ENCODE results near the gene CIROP.

The CIROP gene

DNA sequence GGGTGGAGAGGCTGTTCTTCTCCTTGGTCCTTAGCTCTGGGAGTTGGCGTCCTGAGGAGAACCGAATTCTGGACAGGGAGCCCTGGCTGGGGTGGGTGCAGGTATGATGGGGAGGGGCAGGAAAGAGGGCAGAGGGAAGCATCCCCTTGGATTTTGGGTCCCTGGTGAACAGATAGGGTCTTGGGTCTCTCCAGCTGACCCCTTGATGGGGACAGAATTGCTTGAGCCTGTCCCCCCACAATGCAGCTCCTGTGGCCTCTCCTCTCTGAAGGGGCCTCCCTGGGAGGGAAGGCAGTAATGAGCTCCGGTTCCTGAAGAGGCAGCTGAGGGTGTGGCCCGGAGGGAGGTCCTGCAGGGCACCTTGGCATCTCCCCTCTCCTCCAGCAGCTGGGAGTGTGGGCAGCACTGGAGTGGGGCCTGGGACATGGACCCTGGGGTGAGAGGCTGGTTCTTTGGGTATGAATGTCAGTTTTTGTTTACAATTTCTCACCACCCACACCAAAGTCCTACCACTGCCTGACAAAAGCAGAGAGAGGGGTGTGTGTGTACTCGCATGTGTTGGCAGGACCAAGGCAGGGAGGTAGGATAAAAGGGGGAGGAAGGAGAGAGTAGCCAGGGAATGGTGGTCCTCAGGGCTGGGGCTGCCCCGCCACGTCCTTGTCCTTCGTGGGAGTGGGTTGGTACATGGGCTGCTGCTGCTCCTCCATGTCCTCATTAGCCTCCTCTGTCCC is 21.9 kb upstream of the CIROP start:
- no peak for ATAC-seq
- no peak for TF ChIP-seq RARB (CRISPR knock-in tag; IDR thresholded peaks at IDR 0.05)

DNA sequence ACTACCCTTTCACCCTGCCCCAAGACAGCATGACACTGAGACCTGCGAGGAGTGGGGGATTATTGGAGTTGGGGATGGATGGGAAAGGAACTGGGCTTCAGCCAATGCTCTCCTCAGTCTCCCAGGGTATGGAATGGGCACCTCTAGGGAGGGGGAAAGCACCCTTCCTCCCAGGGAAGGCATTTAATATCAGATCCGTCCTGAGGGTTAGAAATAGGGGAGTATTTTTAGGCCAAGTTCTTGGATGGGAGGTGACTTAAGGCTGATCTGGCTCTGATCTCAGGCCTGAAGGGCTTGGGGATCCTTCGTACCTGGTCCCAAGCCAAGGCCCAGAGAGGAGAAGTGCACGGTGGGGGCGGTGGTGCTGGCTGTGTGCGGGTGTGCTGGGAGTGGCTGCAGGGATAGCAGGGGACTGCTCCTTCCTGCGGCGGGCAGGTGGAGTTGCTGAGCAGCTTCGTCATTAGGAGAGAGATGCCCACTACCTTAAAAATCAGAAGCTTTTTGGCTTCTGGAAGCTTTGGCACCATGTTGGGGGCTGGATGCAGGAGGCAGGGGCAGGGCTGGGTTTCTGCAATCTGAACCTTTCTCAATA is 21.2 kb upstream of the CIROP start:
- TF ChIP-seq OSR1 (CRISPR knock-in tag; IDR thresholded peaks at IDR 0.05) = no peak
- TF ChIP-seq, protein P1, sequence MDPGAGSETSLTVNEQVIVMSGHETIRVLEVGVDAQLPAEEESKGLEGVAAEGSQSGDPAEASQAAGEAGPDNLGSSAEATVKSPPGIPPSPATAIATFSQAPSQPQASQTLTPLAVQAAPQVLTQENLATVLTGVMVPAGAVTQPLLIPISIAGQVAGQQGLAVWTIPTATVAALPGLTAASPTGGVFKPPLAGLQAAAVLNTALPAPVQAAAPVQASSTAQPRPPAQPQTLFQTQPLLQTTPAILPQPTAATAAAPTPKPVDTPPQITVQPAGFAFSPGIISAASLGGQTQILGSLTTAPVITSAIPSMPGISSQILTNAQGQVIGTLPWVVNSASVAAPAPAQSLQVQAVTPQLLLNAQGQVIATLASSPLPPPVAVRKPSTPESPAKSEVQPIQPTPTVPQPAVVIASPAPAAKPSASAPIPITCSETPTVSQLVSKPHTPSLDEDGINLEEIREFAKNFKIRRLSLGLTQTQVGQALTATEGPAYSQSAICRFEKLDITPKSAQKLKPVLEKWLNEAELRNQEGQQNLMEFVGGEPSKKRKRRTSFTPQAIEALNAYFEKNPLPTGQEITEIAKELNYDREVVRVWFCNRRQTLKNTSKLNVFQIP (CRISPR knock-in tag; IDR thresholded peaks at IDR 0.05; ENCODE audit: borderline replicate concordance, low read depth) = no peak
- no peak for ATAC-seq

DNA sequence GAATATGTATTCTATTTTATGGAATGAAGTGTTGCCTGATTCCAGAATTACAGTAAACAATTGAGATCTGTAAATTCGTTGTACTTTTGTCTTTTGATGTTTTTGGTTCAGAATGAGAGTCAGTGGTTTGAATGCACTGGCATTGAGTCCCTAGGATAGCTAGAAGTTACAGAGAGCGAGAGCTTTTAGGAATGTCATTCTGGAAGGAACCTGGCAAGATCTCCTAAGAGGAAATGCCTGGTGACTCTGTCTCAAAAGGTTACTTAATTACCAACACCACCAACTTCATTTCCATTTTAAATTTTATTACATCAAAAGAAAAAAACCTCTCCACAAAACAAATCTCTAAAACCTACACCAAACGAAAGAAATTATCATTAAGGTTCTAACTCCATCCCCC is 20.2 kb upstream of the CIROP start:
- TF ChIP-seq, protein P2, sequence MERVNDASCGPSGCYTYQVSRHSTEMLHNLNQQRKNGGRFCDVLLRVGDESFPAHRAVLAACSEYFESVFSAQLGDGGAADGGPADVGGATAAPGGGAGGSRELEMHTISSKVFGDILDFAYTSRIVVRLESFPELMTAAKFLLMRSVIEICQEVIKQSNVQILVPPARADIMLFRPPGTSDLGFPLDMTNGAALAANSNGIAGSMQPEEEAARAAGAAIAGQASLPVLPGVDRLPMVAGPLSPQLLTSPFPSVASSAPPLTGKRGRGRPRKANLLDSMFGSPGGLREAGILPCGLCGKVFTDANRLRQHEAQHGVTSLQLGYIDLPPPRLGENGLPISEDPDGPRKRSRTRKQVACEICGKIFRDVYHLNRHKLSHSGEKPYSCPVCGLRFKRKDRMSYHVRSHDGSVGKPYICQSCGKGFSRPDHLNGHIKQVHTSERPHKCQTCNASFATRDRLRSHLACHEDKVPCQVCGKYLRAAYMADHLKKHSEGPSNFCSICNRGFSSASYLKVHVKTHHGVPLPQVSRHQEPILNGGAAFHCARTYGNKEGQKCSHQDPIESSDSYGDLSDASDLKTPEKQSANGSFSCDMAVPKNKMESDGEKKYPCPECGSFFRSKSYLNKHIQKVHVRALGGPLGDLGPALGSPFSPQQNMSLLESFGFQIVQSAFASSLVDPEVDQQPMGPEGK (CRISPR knock-in tag; IDR thresholded peaks at IDR 0.05; ENCODE audit: borderline replicate concordance) = no peak
- TF ChIP-seq GLIS3 (CRISPR knock-in tag; IDR thresholded peaks at IDR 0.05) (no peak), ESRRG (CRISPR knock-in tag; IDR thresholded peaks at IDR 0.05) (no peak), ISL1 (CRISPR knock-in tag; IDR thresholded peaks at IDR 0.05) (no peak), ZNF565 (CRISPR knock-in tag; conservative IDR thresholded peaks at IDR 0.05; ENCODE audit: low read depth) (no peak), ZC3H10 (CRISPR knock-in tag; IDR thresholded peaks at IDR 0.05) (no peak), ZFP3 (CRISPR knock-in tag; IDR thresholded peaks at IDR 0.05) (no peak), RARB (CRISPR knock-in tag; IDR thresholded peaks at IDR 0.05) (no peak), ZNF8 (CRISPR knock-in tag; IDR thresholded peaks at IDR 0.05) (no peak)
- TF ChIP-seq, protein P3, sequence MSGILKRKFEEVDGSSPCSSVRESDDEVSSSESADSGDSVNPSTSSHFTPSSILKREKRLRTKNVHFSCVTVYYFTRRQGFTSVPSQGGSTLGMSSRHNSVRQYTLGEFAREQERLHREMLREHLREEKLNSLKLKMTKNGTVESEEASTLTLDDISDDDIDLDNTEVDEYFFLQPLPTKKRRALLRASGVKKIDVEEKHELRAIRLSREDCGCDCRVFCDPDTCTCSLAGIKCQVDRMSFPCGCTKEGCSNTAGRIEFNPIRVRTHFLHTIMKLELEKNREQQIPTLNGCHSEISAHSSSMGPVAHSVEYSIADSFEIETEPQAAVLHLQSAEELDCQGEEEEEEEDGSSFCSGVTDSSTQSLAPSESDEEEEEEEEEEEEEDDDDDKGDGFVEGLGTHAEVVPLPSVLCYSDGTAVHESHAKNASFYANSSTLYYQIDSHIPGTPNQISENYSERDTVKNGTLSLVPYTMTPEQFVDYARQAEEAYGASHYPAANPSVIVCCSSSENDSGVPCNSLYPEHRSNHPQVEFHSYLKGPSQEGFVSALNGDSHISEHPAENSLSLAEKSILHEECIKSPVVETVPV (CRISPR knock-in tag; IDR thresholded peaks at IDR 0.05) = no peak
- TF ChIP-seq, protein P1 (CRISPR knock-in tag; IDR thresholded peaks at IDR 0.05; ENCODE audit: borderline replicate concordance, low read depth) = no peak
- TF ChIP-seq, protein P4, sequence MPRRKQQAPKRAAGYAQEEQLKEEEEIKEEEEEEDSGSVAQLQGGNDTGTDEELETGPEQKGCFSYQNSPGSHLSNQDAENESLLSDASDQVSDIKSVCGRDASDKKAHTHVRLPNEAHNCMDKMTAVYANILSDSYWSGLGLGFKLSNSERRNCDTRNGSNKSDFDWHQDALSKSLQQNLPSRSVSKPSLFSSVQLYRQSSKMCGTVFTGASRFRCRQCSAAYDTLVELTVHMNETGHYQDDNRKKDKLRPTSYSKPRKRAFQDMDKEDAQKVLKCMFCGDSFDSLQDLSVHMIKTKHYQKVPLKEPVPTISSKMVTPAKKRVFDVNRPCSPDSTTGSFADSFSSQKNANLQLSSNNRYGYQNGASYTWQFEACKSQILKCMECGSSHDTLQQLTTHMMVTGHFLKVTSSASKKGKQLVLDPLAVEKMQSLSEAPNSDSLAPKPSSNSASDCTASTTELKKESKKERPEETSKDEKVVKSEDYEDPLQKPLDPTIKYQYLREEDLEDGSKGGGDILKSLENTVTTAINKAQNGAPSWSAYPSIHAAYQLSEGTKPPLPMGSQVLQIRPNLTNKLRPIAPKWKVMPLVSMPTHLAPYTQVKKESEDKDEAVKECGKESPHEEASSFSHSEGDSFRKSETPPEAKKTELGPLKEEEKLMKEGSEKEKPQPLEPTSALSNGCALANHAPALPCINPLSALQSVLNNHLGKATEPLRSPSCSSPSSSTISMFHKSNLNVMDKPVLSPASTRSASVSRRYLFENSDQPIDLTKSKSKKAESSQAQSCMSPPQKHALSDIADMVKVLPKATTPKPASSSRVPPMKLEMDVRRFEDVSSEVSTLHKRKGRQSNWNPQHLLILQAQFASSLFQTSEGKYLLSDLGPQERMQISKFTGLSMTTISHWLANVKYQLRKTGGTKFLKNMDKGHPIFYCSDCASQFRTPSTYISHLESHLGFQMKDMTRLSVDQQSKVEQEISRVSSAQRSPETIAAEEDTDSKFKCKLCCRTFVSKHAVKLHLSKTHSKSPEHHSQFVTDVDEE (CRISPR knock-in tag; IDR thresholded peaks at IDR 0.05) = no peak
- no peak for ATAC-seq

DNA sequence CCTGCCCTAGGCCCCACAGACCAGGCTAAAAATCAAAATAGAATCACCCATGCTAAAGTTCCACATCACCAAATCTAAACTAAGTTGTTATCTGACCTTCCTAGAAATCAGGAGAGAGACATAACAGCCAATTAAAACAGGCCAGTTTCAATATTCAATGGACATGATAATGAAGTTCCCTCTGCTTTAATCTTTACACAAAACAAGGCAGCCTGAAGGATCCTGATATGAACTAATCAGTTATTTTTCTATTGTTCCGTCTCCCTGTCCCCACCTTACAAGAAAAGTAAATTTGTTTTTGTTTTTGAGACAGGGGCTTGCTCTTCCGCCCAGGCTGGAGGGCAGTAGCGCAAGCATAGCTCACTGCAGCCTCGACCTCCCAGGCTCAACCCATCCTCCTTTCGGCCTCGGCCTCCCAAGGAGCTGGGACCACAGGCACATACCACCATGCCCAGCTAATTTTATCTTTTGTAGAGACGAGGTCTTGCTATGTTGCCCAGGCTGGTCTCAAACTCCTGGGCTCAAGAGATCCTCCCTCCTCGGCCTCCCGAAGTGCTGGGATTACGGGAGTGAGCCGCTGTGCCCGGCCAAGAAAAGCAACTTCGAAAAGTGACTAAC is 19.7 kb upstream of the CIROP start:
- no peak for TF ChIP-seq CSDC2 (CRISPR knock-in tag; IDR thresholded peaks at IDR 0.05)
- no peak for TF ChIP-seq ZNF8 (CRISPR knock-in tag; IDR thresholded peaks at IDR 0.05)
- TF ChIP-seq ZC3H10 (CRISPR knock-in tag; IDR thresholded peaks at IDR 0.05) = no peak
- TF ChIP-seq RARB (CRISPR knock-in tag; IDR thresholded peaks at IDR 0.05) = no peak
- TF ChIP-seq, protein P2 (CRISPR knock-in tag; IDR thresholded peaks at IDR 0.05; ENCODE audit: borderline replicate concordance) = no peak
- TF ChIP-seq ESRRG (CRISPR knock-in tag; IDR thresholded peaks at IDR 0.05) = no peak
- no peak for TF ChIP-seq ZFP30 (CRISPR knock-in tag; IDR thresholded peaks at IDR 0.05)
- TF ChIP-seq ISL1 (CRISPR knock-in tag; IDR thresholded peaks at IDR 0.05) = no peak
- TF ChIP-seq SNAI2 (CRISPR knock-in tag; IDR thresholded peaks at IDR 0.05) = no peak
- TF ChIP-seq BACH2 (CRISPR knock-in tag; IDR thresholded peaks at IDR 0.05; ENCODE audit: borderline replicate concordance) = no peak
- TF ChIP-seq TOX (CRISPR knock-in tag; IDR thresholded peaks at IDR 0.05; ENCODE audit: borderline replicate concordance) = no peak
- TF ChIP-seq ZNF565 (CRISPR knock-in tag; conservative IDR thresholded peaks at IDR 0.05; ENCODE audit: low read depth) = no peak

More for the DNA sequence above, 19.7 kb upstream of the CIROP start:
- no peak for ATAC-seq
